Ishikawa (cell line): ENCODE measurements around the gene SGO2.

ENCODE experiments used
- CEBPB ChIP-seq: IDR thresholded peaks from 2 replicates; pipeline ENCODE4 v1.6.1; 2012
- EGR1 ChIP-seq: IDR thresholded peaks from 2 replicates; pipeline ENCODE4 v1.6.1; 2012
- EP300 ChIP-seq: IDR thresholded peaks from 2 replicates; pipeline ENCODE4 v1.6.1; 2012; ENCODE audit warnings: borderline replicate concordance
- FOXM1 ChIP-seq: IDR thresholded peaks from 2 replicates; pipeline ENCODE4 v1.6.1; 2012; ENCODE audit warnings: low read depth, borderline replicate concordance
- MAX ChIP-seq: IDR thresholded peaks from 2 replicates; pipeline ENCODE4 v1.6.1; 2012
- NFIC ChIP-seq: IDR thresholded peaks from 2 replicates; pipeline ENCODE4 v1.6.1; 2012
- RAD21 ChIP-seq: IDR thresholded peaks from 2 replicates; pipeline ENCODE4 v1.6.1; 2012; ENCODE audit warnings: low read depth
- REST ChIP-seq: IDR thresholded peaks from 2 replicates; pipeline ENCODE4 v1.6.1; 2012; ENCODE audit warnings: low read depth, mild to moderate bottlenecking
- TCF12 ChIP-seq: IDR thresholded peaks from 2 replicates; pipeline ENCODE4 v1.6.1; 2012; ENCODE audit warnings: low read depth
- YY1 ChIP-seq: IDR thresholded peaks from 2 replicates; pipeline ENCODE4 v1.6.1; 2012; ENCODE audit warnings: low read depth
- ZBTB7A ChIP-seq: IDR thresholded peaks from 2 replicates; pipeline ENCODE4 v1.6.1; 2012; ENCODE audit warnings: low read depth

GRCh38 chr2:200498402-200499162 is 27.4 kb upstream of the SGO2 start:
- no peak for TF ChIP-seq CEBPB
- TF ChIP-seq YY1: no peak
- TF ChIP-seq TCF12: no peak
- no peak for TF ChIP-seq EP300
- TF ChIP-seq RAD21: no peak
- TF ChIP-seq REST: no peak
- TF ChIP-seq ZBTB7A: no peak
- no peak for TF ChIP-seq FOXM1
- TF ChIP-seq EGR1: no peak
- TF ChIP-seq NFIC: no peak
- no peak for TF ChIP-seq MAX
